HG02870 (cell line): ENCODE results near the gene FAM222B.
"Not testable (repeated sequence)": the region's sequence is repeated elsewhere in the genome, so short reads cannot be mapped to it uniquely, and the experiment has no call there.

Source experiments
- ATAC-seq: cut with Tn5 transposase; IDR thresholded peaks from one replicate; pipeline ENCODE4 v1.9.1; 2021; ENCODE audit warnings: mild to moderate bottlenecking, moderate library complexity; ENCODE audit not compliant: unreplicated experiment

FAM222B gene

GRCh38 chr17:28783161-28783560 is 59.4 kb downstream of the FAM222B start:
- no peak for ATAC-seq

GRCh38 chr17:28779601-28780000 is 63.0 kb downstream of the FAM222B start:
- ATAC-seq = not testable (repeated sequence)

DNA sequence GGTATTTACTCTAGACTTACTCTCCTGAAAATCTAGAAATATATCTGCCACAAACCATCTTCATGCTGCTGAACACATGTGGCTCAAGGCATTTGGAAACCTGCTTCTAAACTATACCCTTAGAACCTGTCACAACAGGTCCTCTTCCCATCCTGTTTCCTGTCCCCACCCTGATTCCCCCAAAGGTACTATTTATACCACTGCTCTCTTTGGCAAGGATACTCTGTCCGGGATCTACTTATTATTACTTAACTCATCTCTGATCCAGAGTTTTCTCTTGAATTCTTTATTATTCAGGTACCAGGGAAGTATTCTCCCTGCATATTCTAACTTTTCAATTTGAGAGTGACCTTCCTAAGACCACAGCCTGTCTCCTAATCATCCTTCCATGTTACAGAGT is 65.4 kb downstream of the FAM222B start:
- ATAC-seq = no peak

GRCh38 chr17:28774206-28774605 is 68.4 kb downstream of the FAM222B start:
- ATAC-seq = no peak

DNA sequence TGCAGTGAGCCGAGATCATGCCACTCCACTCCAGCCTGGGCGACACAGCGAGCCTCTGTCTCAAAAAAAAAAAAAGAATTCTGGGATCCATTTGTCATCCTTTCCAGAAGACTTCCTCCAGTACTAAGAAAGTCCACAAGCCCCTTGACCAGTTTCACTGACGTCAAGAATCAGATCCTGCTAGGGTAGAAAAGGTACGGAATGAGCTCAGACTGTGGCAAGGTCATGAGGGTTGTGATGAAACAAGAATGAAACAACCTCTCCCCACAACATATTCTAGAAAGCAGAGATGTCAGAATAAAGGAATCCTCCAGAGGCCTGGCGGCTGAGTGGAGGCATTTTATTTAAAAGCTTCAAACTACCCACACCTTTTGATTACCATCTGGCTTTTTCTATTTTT is 68.9 kb downstream of the FAM222B start:
- no peak for ATAC-seq

GRCh38 chr17:28765038-28765437 is 77.6 kb downstream of the FAM222B start:
- ATAC-seq = no peak

GRCh38 chr17:28763804-28764266 is 78.8 kb downstream of the FAM222B start:
- no peak for ATAC-seq

DNA sequence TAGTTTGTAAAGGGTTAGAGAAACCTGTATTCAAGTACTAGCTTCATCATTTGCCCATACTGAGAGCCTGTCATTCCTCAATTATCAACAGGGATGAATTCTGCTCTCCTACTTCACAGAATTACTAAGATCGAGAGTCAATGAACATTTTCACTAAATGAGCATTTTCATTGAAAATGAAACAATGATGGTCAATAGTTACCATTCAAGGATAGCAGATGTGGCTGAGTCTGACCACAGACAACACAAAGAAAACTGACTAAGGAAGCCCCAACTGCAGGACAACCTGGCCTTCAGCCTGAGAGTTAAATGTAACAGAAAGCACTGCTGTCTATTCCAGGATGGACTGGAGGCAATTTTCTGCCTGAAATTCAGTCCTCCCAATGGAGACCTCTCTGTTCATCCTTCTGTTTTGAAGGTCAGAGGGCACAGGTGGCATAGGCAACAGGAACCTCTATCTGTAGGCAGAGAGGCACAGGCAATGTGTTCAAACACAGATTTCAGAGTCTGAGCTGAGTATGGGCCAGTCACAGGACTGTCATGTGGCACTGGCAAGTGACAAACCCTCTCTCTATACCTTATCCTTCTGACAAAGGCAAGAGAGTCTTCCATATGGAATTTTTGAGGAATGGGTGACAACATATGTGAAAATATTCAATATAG is 79.3 kb downstream of the FAM222B start:
- no peak for ATAC-seq

GRCh38 chr17:28760601-28761562 is 81.7 kb downstream of the FAM222B start:
- ATAC-seq = no peak

DNA sequence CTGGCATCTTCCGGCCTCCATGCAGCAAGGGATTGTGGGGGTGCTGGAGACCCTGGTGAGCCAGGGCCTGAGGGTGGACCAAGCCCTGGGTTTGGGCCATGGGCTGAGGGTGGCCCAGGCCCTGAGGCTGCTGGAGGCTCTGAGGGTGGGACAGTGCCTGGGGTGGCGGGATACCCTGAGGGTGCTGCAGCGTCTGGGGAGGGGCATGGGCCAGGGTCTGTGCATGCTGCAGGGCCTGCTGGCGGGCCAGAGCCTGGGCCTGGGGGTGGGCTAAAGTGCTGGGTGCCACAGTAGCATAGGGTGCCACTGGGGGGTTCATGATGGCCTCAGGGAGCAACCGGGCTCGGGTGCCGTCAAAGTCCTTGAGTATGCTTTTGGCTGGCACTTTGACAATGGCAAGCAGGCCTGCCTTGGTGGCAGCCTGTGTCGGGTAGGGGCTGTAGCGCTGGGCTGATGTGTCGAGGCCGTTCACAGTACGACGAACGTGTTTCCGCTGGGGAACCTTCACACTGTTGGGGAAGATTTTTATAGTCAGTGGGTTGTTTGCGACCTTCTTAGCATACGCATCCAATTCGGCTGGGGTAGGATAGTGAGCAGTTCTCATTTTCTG is 83.2 kb downstream of the FAM222B start:
- ATAC-seq = no peak

DNA sequence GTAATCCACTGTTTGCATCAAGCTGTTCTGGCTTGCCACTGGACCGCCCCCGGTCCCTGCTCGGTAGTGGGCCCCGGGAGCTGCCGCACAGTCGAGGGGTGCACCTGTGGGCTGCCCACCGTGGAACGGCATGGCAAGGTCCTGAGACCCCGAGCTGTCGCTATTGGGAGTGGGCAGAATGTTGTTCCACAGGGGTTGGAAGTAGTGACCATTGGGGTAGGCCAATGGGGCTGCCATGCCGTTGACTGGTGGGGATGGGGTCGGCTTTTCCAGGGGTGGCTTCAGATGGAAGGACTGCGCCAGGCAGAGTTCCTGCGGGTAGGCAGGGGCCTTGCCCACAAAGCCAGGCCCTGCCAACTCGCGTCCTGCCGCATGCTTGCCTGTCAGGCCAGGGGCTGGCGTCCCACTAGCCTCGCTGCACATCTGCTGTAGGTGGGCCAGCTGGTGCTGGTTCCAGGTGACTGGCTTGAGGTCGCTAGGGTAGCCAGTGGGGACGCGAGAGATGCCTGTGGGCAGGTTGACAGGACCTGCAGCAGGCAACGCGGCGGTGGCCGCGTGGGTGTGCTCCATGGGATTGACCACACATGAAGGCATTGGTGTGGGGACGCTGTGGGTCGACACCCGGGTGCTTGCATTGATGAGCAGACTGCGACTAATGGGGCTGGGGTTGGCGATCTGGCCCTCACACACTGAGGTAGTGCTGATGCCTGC is 84.0 kb downstream of the FAM222B start:
- ATAC-seq = no peak

GRCh38 chr17:28756049-28756804 is 86.4 kb downstream of the FAM222B start:
- no peak for ATAC-seq

GRCh38 chr17:28755486-28755885 is 87.1 kb downstream of the FAM222B start:
- ATAC-seq = no peak

- ATAC-seq = no peak
Measured at GRCh38 chr17:28751600-28752366, 90.8 kb downstream of the FAM222B start.

GRCh38 chr17:28750178-28751047 is 92.2 kb downstream of the FAM222B start:
- peak; percentile 58 for ATAC-seq

- no peak for ATAC-seq
Measured at GRCh38 chr17:28749516-28750177, 92.9 kb downstream of the FAM222B start.

GRCh38 chr17:28748852-28749515 is 93.6 kb downstream of the FAM222B start:
- no peak for ATAC-seq
